DOHH2 (cell line): Measurements from ENCODE around the gene ALK.

Experiments used
- H3F3A ChIP-seq: fragments of 200-600 bp; sonication (generic), shearing (Covaris generic); 2 replicates; pipeline ENCODE4 v1.6.0; 2016; ENCODE audit warnings: antibody characterized with exemption, mild to moderate bottlenecking; ENCODE audit not compliant: control insufficient read depth, insufficient read depth
- H3K27ac ChIP-seq: fragments of 200-600 bp; sonication (generic); 2 replicates; pipeline ENCODE4 v1.5.1; 2014; ENCODE audit warnings: low read depth, mild to moderate bottlenecking, low read length, moderate library complexity
- H3K27me3 ChIP-seq: fragments of 200-600 bp; sonication (generic); 2 replicates; pipeline ENCODE4 v1.6.1; 2014; ENCODE audit warnings: mild to moderate bottlenecking, low read length, mixed read lengths; ENCODE audit not compliant: control insufficient read depth
- H3K36me3 ChIP-seq: fragments of 200-600 bp; sonication (generic); 2 replicates; pipeline ENCODE4 v1.6.1; 2014; ENCODE audit warnings: mild to moderate bottlenecking, low read length, moderate library complexity, mixed read lengths; ENCODE audit not compliant: control insufficient read depth
- H3K4me1 ChIP-seq: fragments of 200-600 bp; sonication (generic); 2 replicates; pipeline ENCODE4 v1.6.1; 2014; ENCODE audit warnings: mild to moderate bottlenecking, low read length, mixed read lengths; ENCODE audit not compliant: control insufficient read depth
- H3K4me2 ChIP-seq: fragments of 200-600 bp; sonication (generic); 2 replicates; pipeline ENCODE4 v1.6.0; 2014; ENCODE audit warnings: mild to moderate bottlenecking, low read length, moderate library complexity
- H3K4me3 ChIP-seq: fragments of 200-600 bp; sonication (generic); 2 replicates; pipeline ENCODE4 v1.5.1; 2014; ENCODE audit warnings: mild to moderate bottlenecking, low read length, mixed read lengths
- H3K79me2 ChIP-seq: fragments of 200-600 bp; sonication (generic); 2 replicates; pipeline ENCODE4 v1.6.1; 2014; ENCODE audit warnings: mild to moderate bottlenecking, low read length, mixed read lengths; ENCODE audit not compliant: control insufficient read depth
- H3K9me2 ChIP-seq: fragments of 200-600 bp; sonication (generic); replicated peaks from 2 replicates; pipeline ENCODE4 v1.6.1; 2014; ENCODE audit warnings: mild to moderate bottlenecking, low read length, mixed read lengths; ENCODE audit not compliant: control insufficient read depth
- H3K9me3 ChIP-seq: fragments of 200-600 bp; sonication (generic); 2 replicates; pipeline ENCODE4 v1.6.1; 2014; ENCODE audit warnings: antibody characterized with exemption, low read length, mixed read lengths; ENCODE audit not compliant: control insufficient read depth, insufficient read depth
- H4K20me1 ChIP-seq: fragments of 200-600 bp; sonication (generic); 2 replicates; pipeline ENCODE4 v1.6.0; 2014; ENCODE audit warnings: low read depth, mild to moderate bottlenecking, antibody characterized with exemption, low read length, moderate library complexity; ENCODE audit not compliant: control insufficient read depth, insufficient read depth
- CTCF ChIP-seq: fragments of 200-600 bp; sonication (generic); IDR thresholded peaks from one replicate; pipeline ENCODE4 v1.5.1; 2014; ENCODE audit warnings: antibody characterized with exemption, mild to moderate bottlenecking, low read depth, low read length; ENCODE audit not compliant: poor library complexity, severe bottlenecking
- EZH2phosphoT487 ChIP-seq: fragments of 200-600 bp; sonication (generic); IDR thresholded peaks from 2 replicates; pipeline ENCODE4 v1.6.1; 2017; ENCODE audit warnings: borderline replicate concordance, mild to moderate bottlenecking, antibody characterized with exemption, low read length, moderate library complexity, mixed read lengths

ALK gene

DNA sequence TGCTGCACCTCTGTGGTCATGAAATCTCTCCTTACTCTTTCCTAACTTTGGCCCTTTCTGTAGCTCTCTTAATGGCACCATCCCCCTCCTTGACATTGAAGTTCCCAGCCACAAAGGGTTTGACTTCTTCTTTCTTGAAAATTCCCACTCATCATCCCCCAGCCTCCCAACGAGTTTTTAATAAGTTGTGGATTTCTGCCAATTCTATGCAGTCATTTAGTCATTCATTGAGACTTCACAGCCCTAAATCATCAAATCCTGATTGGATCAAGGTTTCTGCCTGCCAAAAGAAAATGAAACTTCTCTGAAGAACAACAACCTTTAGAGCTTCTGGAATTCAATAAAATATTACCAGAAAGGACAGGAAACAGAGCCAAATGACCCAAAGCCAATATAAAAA is 451.9 kb downstream of the ALK start:
- Histone ChIP-seq H3K36me3 (no peaks in the 10 kb centered on the region), H3K27ac (no peak overlapping the region), H3K79me2 (no peaks in the 10 kb centered on the region), H4K20me1 (no peaks in the 10 kb centered on the region), H3K9me3 (0 out of 2 replicates have a peak, but pooled peaks cover 3% of the 10 kb centered on the region), H3K9me2 (no peaks in the 10 kb centered on the region), H3K4me2 (no peak overlapping the region), H3K4me1 (no peaks in the 10 kb centered on the region), H3F3A (no peaks in the 10 kb centered on the region), H3K27me3 (no peaks in the 10 kb centered on the region), H3K4me3 (no peak overlapping the region)
- no peak for TF ChIP-seq CTCF
- TF ChIP-seq EZH2phosphoT487: no peak

GRCh38 chr2:29463181-29463900 is 458.0 kb downstream of the ALK start:
- TF ChIP-seq EZH2phosphoT487 (no peak), CTCF (no peak)
- Histone ChIP-seq H3K9me3 (no peaks in the 10 kb centered on the region), H3K4me1 (no peaks in the 10 kb centered on the region), H3K27me3 (no peaks in the 10 kb centered on the region), H3K4me3 (no peak overlapping the region), H3K9me2 (no peaks in the 10 kb centered on the region), H3F3A (no peaks in the 10 kb centered on the region), H3K36me3 (no peaks in the 10 kb centered on the region), H4K20me1 (no peaks in the 10 kb centered on the region), H3K27ac (no peak overlapping the region), H3K4me2 (no peak overlapping the region), H3K79me2 (no peaks in the 10 kb centered on the region)

DNA sequence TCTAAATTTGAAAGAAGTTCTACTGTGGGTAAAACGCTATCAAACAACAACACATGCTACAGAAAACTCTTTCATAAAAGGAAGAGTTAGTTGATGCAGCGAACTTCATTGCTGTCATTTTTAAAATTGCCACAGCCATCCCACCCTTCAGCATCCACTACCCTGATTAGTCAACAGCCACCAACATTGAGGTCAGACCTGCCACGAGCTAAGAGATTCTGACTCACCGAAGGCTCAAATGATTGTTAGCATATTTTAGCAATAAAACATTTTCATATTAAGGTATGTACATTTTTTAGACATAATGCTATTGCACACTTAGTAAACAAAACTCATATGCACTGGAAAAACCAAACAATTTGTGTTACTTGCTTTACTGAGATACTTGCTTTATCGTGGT is 459.1 kb downstream of the ALK start:
- Histone ChIP-seq H3K9me2 (no peaks in the 10 kb centered on the region), H3K27me3 (no peaks in the 10 kb centered on the region), H3K9me3 (no peaks in the 10 kb centered on the region)

More for the DNA sequence above, 459.1 kb downstream of the ALK start:
- H4K20me1 ChIP-seq: no peaks in the 10 kb centered on the region
- no peaks in the 10 kb centered on the region for H3F3A ChIP-seq
- no peak overlapping the region for H3K4me3 ChIP-seq
- TF ChIP-seq EZH2phosphoT487: no peak
- TF ChIP-seq CTCF: no peak
- H3K27ac ChIP-seq: no peak overlapping the region
- H3K4me1 ChIP-seq: no peaks in the 10 kb centered on the region
- H3K79me2 ChIP-seq: no peaks in the 10 kb centered on the region
- H3K36me3 ChIP-seq: no peaks in the 10 kb centered on the region
- H3K4me2 ChIP-seq: no peak overlapping the region
